ENCODE measurements around the gene PLCD1. TPM values are rescaled to one million over a fixed set of nuclear protein-coding genes. Genes with fewer than 3 reads are reported as not detected.

The PLCD1 gene
- total RNA-seq, 1 experiment from 2014 or later: 27.1 TPM

DNA sequence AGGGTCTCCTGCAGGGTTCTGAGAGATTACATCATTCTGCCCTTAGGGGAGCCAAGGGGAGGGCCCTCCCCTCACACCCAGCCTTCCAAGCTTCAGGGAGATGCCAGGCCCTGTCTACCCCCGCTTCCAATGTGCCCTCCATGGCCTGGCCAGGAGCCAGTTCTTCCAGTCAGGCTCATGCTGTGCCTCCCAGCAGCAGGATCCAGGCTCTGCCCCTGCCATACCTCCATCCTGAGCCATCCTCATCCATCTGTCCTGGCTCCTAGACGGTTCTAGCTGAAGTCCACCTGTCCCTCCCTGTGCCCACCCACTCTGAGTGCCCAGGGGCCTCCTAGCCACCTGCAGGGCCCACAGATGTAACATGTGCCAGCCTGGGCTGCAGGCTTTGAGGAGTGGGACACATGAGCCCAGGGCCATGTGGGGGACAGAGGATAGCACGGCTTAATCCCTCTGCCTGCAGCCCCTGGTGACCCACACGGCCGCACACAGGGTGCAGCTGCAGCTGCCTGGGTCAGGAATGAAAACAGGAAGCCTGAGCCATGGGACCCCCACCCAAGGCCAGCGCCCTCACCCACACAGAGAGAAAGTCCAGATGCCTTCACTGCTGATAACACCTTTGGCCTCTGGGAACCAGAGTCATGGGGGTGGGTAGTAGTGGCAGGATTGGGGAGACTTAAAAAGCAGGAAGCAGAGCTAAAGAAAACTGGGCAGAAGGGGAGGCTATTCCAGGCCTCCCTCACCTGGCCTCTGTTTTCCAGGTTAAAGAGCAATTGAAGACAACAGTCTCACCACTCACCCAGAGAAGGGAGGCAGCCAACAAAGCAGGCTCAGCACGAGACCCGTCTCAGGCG lies 11.8 kb downstream of the PLCD1 start:
- H2BK15ac ChIP-seq (ENCODE audit: low read depth, low read length): no peak overlapping the region
- no peak overlapping the region for H2BK5ac ChIP-seq (ENCODE audit: insufficient read length, low read length)
- no CpG with 5 or more reads among the region's 9 CpGs for WGBS (ENCODE audit: extremely low coverage, insufficient read length, low lambda C conversion rate)
- no peak overlapping the region for H3T11ph ChIP-seq (ENCODE audit: low read length)
- H3K23me2 ChIP-seq (ENCODE audit: insufficient read length, low read depth, low read length, poor library complexity, severe bottlenecking): no peaks in the 10 kb centered on the region
- H3K27ac Mint-ChIP-seq: peak overlapping the region in 1 of 3 experiments; percentile 25; a peak in 3 of 7 replicates
- no peaks in the 10 kb centered on the region for H4K20me1 ChIP-seq (ENCODE audit: control insufficient read depth, insufficient read depth, insufficient read length)
- no peak overlapping the region for H3K4ac ChIP-seq (ENCODE audit: low read depth, low read length)
- H3K4me1 Mint-ChIP-seq: no peaks in the 10 kb centered on the region
- H3K27ac ChIP-seq (ENCODE audit: insufficient read length, low read depth, low read length): no peak overlapping the region
- H3K36me3 Mint-ChIP-seq (ENCODE audit: insufficient read depth in 1 of 3, low read depth in 3 of 3): peaks cover 5 to 36% (median 19%) of the 10 kb centered on the region in 3 experiments; a peak in 6 of 7 replicates
- no peak overlapping the region for H2AFZ ChIP-seq (ENCODE audit: low read length)
- no peak overlapping the region for H2BK12ac ChIP-seq (ENCODE audit: insufficient read length, low read depth, low read length)
- no peak overlapping the region for H2BK120ac ChIP-seq (ENCODE audit: low read depth, low read length, poor library complexity, severe bottlenecking)
- H3K14ac ChIP-seq (ENCODE audit: insufficient read depth, low read length): no peak overlapping the region
- H4K5ac ChIP-seq (ENCODE audit: insufficient read length, low read depth, low read length): no peak overlapping the region
- H3K9ac ChIP-seq (ENCODE audit: extremely low read depth, insufficient read length, low read length): no peak overlapping the region
- H3K56ac ChIP-seq (ENCODE audit: insufficient read length, low read depth, low read length): no peak overlapping the region
- H3K18ac ChIP-seq (ENCODE audit: insufficient read length, low read depth, low read length): no peak overlapping the region
- no peak overlapping the region for H3K4me3 Mint-ChIP-seq
- no peaks in the 10 kb centered on the region for H3K4me1 ChIP-seq (ENCODE audit: insufficient read depth, low read length)
- no peaks in the 10 kb centered on the region for H3K79me1 ChIP-seq (ENCODE audit: insufficient read depth, low read depth, low read length, poor library complexity, severe bottlenecking)
- no peaks in the 10 kb centered on the region for H3K9me3 Mint-ChIP-seq
- no peak overlapping the region for H2AK5ac ChIP-seq (ENCODE audit: insufficient read length, low read length)
- H3K23ac ChIP-seq (ENCODE audit: insufficient read length, low read depth, low read length): no peak overlapping the region
- H3K79me2 ChIP-seq (ENCODE audit: insufficient read depth, low read length): no peaks in the 10 kb centered on the region
- no peaks in the 10 kb centered on the region for H3K27me3 Mint-ChIP-seq (ENCODE audit: low read depth)
- no peaks in the 10 kb centered on the region for H3K27me3 ChIP-seq (ENCODE audit: insufficient read depth, low read length)
- no peak overlapping the region for H3K4me2 ChIP-seq (ENCODE audit: insufficient read depth, insufficient read length, low read length)
- H2BK20ac ChIP-seq (ENCODE audit: low read depth, low read length, poor library complexity, severe bottlenecking): no peak overlapping the region
- no peak overlapping the region for H4K91ac ChIP-seq (ENCODE audit: insufficient read length, low read depth, low read length)
- no peaks in the 10 kb centered on the region for H3K9me3 ChIP-seq (ENCODE audit: control insufficient read depth, low read depth, low read length)
- DNase-seq: no peak
- no peak overlapping the region for H4K8ac ChIP-seq (replicated peaks; ENCODE audit: insufficient read length, low read depth, low read length)
- TF ChIP-seq, protein P1, sequence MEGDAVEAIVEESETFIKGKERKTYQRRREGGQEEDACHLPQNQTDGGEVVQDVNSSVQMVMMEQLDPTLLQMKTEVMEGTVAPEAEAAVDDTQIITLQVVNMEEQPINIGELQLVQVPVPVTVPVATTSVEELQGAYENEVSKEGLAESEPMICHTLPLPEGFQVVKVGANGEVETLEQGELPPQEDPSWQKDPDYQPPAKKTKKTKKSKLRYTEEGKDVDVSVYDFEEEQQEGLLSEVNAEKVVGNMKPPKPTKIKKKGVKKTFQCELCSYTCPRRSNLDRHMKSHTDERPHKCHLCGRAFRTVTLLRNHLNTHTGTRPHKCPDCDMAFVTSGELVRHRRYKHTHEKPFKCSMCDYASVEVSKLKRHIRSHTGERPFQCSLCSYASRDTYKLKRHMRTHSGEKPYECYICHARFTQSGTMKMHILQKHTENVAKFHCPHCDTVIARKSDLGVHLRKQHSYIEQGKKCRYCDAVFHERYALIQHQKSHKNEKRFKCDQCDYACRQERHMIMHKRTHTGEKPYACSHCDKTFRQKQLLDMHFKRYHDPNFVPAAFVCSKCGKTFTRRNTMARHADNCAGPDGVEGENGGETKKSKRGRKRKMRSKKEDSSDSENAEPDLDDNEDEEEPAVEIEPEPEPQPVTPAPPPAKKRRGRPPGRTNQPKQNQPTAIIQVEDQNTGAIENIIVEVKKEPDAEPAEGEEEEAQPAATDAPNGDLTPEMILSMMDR (conservative IDR thresholded peaks at IDR 0.05): no peak

Measured in H9 (cell line).